Smooth muscle cell of bladder (primary cell): ENCODE data around the gene PACRG. TPM values are rescaled to one million over a fixed set of nuclear protein-coding genes. Genes with fewer than 3 reads are reported as not detected.

Experiments used
- total RNA-seq: library from RNA; depleted of rRNA; stranded (reverse); fragments of >200 nt; gene quantifications from 2 replicates; pipeline ENCODE4 v1.2.3, GENCODE V29; 2014

The PACRG gene
- total RNA-seq = 0.14 TPM in 1 of 2 replicates, not detected in the other

GRCh38 chr6:162727322-162728182 lies at the start of gene PACRG, which contains the start of gene PRKN:
Gene PACRG (plus strand): TSS chr6:162727974.
Gene PRKN (minus strand): TSS chr6:162727766.

Other genes starting within 250 kb of the PACRG start
- 1.1 and 2.0 TPM in 2 replicates for gene PRKN, start 208 bp upstream of the PACRG start, total RNA-seq